ENCODE measurements around the gene NNT.

Gene NNT

DNA sequence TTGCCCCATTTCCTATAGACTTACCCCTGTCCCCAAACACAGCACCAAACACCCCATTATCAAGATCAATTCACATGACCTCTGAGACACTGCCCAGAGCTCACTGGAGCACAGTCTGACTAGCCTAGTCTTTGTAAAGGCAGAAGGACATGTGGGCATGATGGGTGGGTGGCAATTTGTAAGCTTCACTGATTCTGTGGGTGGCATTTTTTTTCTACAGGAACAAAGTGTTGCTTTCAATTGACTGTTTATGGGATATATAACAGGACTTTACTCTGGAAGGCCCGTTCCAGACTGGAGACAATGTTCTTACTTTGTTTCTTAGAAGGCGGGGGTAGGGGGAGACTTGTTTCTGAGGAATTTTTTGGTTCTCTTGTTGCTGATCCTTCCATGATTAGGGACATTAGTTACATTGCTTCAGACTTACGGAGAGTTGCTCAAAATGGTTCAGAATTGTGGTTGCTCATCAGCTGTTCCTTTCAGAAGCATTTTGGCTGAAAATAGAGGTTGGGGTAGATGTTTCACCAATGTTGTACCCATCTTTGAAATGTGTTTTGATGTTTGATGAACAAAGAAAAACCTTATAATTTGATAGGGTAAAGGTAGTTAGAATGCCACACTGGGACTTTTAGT lies 20.2 kb downstream of the NNT start:
- Histone ChIP-seq H3K9me2 (replicated peaks; ENCODE audit: low read depth, low read length) (no peaks in the 10 kb centered on the region), H3K4me1 (ENCODE audit: insufficient read depth, low read length, poor library complexity, severe bottlenecking) (no peaks in the 10 kb centered on the region), H3K79me2 (ENCODE audit: insufficient read depth, low read length) (no peaks in the 10 kb centered on the region; the same call in 1 of the 2 replicates), H3K27me3 (ENCODE audit: insufficient read depth, low read length, poor library complexity, severe bottlenecking) (no peaks in the 10 kb centered on the region), H3K4me3 (ENCODE audit: low read length, poor library complexity, severe bottlenecking) (no peak overlapping the region), H3K36me3 (ENCODE audit: insufficient read depth, low read length) (peaks cover 19% of the 10 kb centered on the region; the same call in 1 of the 2 replicates), H3K9ac (ENCODE audit: low read depth, low read length, poor library complexity, severe bottlenecking) (no peak overlapping the region), H2AFZ (ENCODE audit: low read length) (no peak overlapping the region), H3K4me2 (ENCODE audit: low read depth, low read length, poor library complexity, severe bottlenecking) (no peak overlapping the region), H3K9me3 (ENCODE audit: insufficient read depth, low read depth, low read length) (no peaks in the 10 kb centered on the region), H3F3A (ENCODE audit: low read depth) (no peaks in the 10 kb centered on the region), H4K20me1 (ENCODE audit: insufficient read depth, low read length, poor library complexity, severe bottlenecking) (no peaks in the 10 kb centered on the region)
- TF ChIP-seq EZH2phosphoT487 (IDR thresholded peaks at IDR 0.05; ENCODE audit: borderline replicate concordance), result no peak
- TF ChIP-seq, protein P1, sequence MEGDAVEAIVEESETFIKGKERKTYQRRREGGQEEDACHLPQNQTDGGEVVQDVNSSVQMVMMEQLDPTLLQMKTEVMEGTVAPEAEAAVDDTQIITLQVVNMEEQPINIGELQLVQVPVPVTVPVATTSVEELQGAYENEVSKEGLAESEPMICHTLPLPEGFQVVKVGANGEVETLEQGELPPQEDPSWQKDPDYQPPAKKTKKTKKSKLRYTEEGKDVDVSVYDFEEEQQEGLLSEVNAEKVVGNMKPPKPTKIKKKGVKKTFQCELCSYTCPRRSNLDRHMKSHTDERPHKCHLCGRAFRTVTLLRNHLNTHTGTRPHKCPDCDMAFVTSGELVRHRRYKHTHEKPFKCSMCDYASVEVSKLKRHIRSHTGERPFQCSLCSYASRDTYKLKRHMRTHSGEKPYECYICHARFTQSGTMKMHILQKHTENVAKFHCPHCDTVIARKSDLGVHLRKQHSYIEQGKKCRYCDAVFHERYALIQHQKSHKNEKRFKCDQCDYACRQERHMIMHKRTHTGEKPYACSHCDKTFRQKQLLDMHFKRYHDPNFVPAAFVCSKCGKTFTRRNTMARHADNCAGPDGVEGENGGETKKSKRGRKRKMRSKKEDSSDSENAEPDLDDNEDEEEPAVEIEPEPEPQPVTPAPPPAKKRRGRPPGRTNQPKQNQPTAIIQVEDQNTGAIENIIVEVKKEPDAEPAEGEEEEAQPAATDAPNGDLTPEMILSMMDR (conservative IDR thresholded peaks at IDR 0.05; ENCODE audit: low read length), result no peak

DNA sequence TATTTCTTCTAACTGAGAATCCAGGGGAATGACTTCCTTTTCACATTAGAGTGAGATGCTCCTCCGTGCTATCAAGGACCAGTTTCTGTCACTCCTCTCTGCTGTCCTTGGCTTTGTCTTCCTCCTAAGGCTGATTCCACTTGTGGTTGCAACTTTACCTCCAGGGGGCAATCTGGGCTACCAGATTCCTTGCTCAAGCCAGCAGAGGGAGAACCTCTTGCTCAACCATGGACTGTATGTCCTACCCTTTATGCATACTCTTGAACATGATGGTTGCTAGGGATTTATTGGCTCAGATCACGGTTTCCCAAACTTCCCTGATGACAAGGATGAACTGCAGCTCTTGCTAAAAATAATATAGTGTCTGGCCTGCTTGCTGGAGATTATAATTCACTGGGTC lies 24.0 kb downstream of the NNT start:
- no peak for TF ChIP-seq EZH2phosphoT487 (IDR thresholded peaks at IDR 0.05; ENCODE audit: borderline replicate concordance)
- TF ChIP-seq, protein P1 (conservative IDR thresholded peaks at IDR 0.05; ENCODE audit: low read length), result peak; percentile 97
- Histone ChIP-seq H3K79me2 (ENCODE audit: insufficient read depth, low read length) (no peaks in the 10 kb centered on the region; the same call in 1 of the 2 replicates), H3K36me3 (ENCODE audit: insufficient read depth, low read length) (peaks cover 26% of the 10 kb centered on the region)

DNA sequence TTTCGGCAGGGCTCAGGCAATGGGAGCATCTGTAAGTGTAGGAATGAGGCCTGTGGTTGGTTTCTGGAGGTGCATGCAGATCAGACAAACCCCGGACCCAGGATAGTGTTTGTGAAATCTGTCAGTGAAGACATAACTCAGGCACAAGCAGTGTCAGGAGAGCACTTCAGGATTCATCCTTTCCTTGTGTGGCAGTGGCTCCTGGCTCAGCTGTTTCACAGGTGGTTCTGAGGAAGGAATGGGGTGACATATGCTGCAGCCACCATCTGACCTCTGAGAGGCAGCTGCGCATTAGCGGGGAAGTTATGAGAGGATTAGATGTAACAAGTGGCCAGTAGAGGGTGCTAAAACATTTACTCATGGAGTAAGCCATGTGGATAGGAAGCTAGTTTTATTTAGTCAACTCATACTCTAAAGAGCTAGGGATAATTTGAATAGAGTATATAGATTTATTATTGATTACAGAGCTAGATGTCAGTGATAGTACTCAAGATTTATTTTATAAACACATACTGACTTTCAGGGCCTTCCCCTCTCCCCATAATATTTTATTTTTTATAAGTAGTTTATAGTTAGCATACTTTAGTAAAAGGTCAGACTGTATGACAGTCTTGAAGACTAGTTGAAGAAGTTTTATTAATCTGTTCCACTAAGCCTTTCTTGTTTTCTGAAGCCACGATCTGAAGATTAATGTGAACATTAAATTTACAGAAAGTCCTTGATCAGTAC lies 28.4 kb downstream of the NNT start:
- Histone ChIP-seq H3K4me1 (ENCODE audit: insufficient read depth, low read length, poor library complexity, severe bottlenecking) (peaks cover 10% of the 10 kb centered on the region), H3K9ac (ENCODE audit: low read depth, low read length, poor library complexity, severe bottlenecking) (no peak overlapping the region), H3K79me2 (ENCODE audit: insufficient read depth, low read length) (peaks cover 18% of the 10 kb centered on the region), H3K36me3 (ENCODE audit: insufficient read depth, low read length) (peaks cover 62% of the 10 kb centered on the region), H3K9me2 (replicated peaks; ENCODE audit: low read depth, low read length) (no peaks in the 10 kb centered on the region), H3K9me3 (ENCODE audit: insufficient read depth, low read depth, low read length) (no peaks in the 10 kb centered on the region), H3F3A (ENCODE audit: low read depth) (no peaks in the 10 kb centered on the region), H3K4me3 (ENCODE audit: low read length, poor library complexity, severe bottlenecking) (no peak overlapping the region), H3K27me3 (ENCODE audit: insufficient read depth, low read length, poor library complexity, severe bottlenecking) (no peaks in the 10 kb centered on the region), H4K20me1 (ENCODE audit: insufficient read depth, low read length, poor library complexity, severe bottlenecking) (peaks cover 8% of the 10 kb centered on the region), H3K4me2 (ENCODE audit: low read depth, low read length, poor library complexity, severe bottlenecking) (no peak overlapping the region), H2AFZ (ENCODE audit: low read length) (no peak overlapping the region)
- TF ChIP-seq, protein P1 (conservative IDR thresholded peaks at IDR 0.05; ENCODE audit: low read length), result peak; percentile 73
- TF ChIP-seq EZH2phosphoT487 (IDR thresholded peaks at IDR 0.05; ENCODE audit: borderline replicate concordance), result no peak

More for the DNA sequence above, 24.0 kb downstream of the NNT start:
- Histone ChIP-seq H3K4me3 (ENCODE audit: low read length, poor library complexity, severe bottlenecking) (no peak overlapping the region), H3K9ac (ENCODE audit: low read depth, low read length, poor library complexity, severe bottlenecking) (no peak overlapping the region), H2AFZ (ENCODE audit: low read length) (no peak overlapping the region), H3K4me2 (ENCODE audit: low read depth, low read length, poor library complexity, severe bottlenecking) (no peak overlapping the region), H3K27me3 (ENCODE audit: insufficient read depth, low read length, poor library complexity, severe bottlenecking) (no peaks in the 10 kb centered on the region), H3F3A (ENCODE audit: low read depth) (no peaks in the 10 kb centered on the region), H3K9me2 (replicated peaks; ENCODE audit: low read depth, low read length) (no peaks in the 10 kb centered on the region), H3K4me1 (ENCODE audit: insufficient read depth, low read length, poor library complexity, severe bottlenecking) (no peaks in the 10 kb centered on the region), H4K20me1 (ENCODE audit: insufficient read depth, low read length, poor library complexity, severe bottlenecking) (peaks cover 4% of the 10 kb centered on the region), H3K9me3 (ENCODE audit: insufficient read depth, low read depth, low read length) (no peaks in the 10 kb centered on the region)

All from Loucy (cell line).